Measurements from ENCODE around the gene CACNG4.

GRCh38 chr17:67013891-67014290 lies 49.4 kb downstream of the CACNG4 start:
- no peak for TF ChIP-seq JUND (IDR thresholded peaks at IDR 0.05)
- no peak for TF ChIP-seq CTCF (IDR thresholded peaks at IDR 0.05 in 2 of 3, conservative IDR thresholded peaks at IDR 0.05 in 1 of 3; ENCODE audit: borderline replicate concordance in 1 of 3, insufficient read depth in 1 of 3, low read depth in 2 of 3, low read length in 2 of 3)
- TF ChIP-seq YY1 (IDR thresholded peaks at IDR 0.05; ENCODE audit: extremely low read depth, insufficient replicate concordance, low read depth, low read length): no peak
- TF ChIP-seq ZNF274 (IDR thresholded peaks at IDR 0.05; ENCODE audit: low read depth, low read length): no peak
- no peak for TF ChIP-seq POLR2AphosphoS5 (IDR thresholded peaks at IDR 0.05; ENCODE audit: low read depth, low read length)

Data from HCT116 (cell line).